Measurements from ENCODE around the gene STAU1.

DNA sequence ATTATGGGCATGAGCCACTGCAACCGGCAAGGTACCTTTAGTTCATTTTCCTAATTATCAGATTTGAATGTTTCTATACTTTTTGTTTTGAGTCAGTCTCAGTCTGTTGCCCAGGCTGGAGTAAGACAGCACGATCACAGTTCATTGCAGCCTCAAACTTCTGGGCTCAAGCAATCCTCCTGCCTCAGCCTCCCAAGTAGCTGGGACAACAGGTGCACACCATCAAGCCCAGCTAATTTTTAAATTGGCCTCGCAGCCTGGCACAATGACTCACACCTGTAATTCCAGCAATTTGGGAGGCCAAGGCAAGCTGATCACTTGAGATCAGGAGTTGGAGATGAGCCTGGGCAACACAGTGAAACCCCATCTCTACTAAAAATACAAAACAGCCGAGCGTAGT, 24.4 kb downstream of the STAU1 start:
- TF ChIP-seq POLR2A (IDR thresholded peaks at IDR 0.05) = no peak
- TF ChIP-seq, protein P1, sequence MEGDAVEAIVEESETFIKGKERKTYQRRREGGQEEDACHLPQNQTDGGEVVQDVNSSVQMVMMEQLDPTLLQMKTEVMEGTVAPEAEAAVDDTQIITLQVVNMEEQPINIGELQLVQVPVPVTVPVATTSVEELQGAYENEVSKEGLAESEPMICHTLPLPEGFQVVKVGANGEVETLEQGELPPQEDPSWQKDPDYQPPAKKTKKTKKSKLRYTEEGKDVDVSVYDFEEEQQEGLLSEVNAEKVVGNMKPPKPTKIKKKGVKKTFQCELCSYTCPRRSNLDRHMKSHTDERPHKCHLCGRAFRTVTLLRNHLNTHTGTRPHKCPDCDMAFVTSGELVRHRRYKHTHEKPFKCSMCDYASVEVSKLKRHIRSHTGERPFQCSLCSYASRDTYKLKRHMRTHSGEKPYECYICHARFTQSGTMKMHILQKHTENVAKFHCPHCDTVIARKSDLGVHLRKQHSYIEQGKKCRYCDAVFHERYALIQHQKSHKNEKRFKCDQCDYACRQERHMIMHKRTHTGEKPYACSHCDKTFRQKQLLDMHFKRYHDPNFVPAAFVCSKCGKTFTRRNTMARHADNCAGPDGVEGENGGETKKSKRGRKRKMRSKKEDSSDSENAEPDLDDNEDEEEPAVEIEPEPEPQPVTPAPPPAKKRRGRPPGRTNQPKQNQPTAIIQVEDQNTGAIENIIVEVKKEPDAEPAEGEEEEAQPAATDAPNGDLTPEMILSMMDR (IDR thresholded peaks at IDR 0.05) = no peak

Data from ovary (tissue), 3 donors.